HG03558 (cell line): ENCODE data around the gene NPIPB6.

Experiments used
- ATAC-seq: cut with Tn5 transposase; IDR thresholded peaks from one replicate; pipeline ENCODE4 v1.9.1; 2021; ENCODE audit warnings: moderate number of reproducible peaks; ENCODE audit not compliant: unreplicated experiment; ENCODE audit errors: extremely low read depth

The NPIPB6 gene

GRCh38 chr16:28324887-28325279 lies 38.4 kb downstream of the NPIPB6 start:
- no peak for ATAC-seq

- ATAC-seq, result no peak
These were observed 38.9 kb downstream of the NPIPB6 start for GRCh38 chr16:28324235-28324886.

GRCh38 chr16:28321700-28322411 lies 41.5 kb downstream of the NPIPB6 start:
- no peak for ATAC-seq

- no peak for ATAC-seq
These were observed 42.6 kb downstream of the NPIPB6 start for GRCh38 chr16:28320741-28321140.

- no peak for ATAC-seq
These were observed 43.2 kb downstream of the NPIPB6 start for GRCh38 chr16:28320023-28320561.

- no peak for ATAC-seq
These were observed 43.8 kb downstream of the NPIPB6 start for GRCh38 chr16:28319476-28320022.

- ATAC-seq, result no peak
These were observed 45.1 kb downstream of the NPIPB6 start for GRCh38 chr16:28318042-28318744.

GRCh38 chr16:28317040-28317880 lies 46.0 kb downstream of the NPIPB6 start:
- ATAC-seq, result no peak

GRCh38 chr16:28316054-28316453 lies 47.3 kb downstream of the NPIPB6 start:
- no peak for ATAC-seq

GRCh38 chr16:28313587-28313986 lies 49.7 kb downstream of the NPIPB6 start:
- no peak for ATAC-seq

GRCh38 chr16:28312327-28312726 lies 51.0 kb downstream of the NPIPB6 start:
- ATAC-seq, result no peak

GRCh38 chr16:28311913-28312312 lies 51.4 kb downstream of the NPIPB6 start:
- ATAC-seq, result no peak

GRCh38 chr16:28311413-28311812 lies 51.9 kb downstream of the NPIPB6 start:
- no peak for ATAC-seq

GRCh38 chr16:28310796-28311195 lies 52.5 kb downstream of the NPIPB6 start:
- ATAC-seq, result no peak

- no peak for ATAC-seq
These were observed 53.4 kb downstream of the NPIPB6 start for GRCh38 chr16:28309811-28310311.

GRCh38 chr16:28308794-28309584 lies 54.3 kb downstream of the NPIPB6 start:
- no peak for ATAC-seq

- no peak for ATAC-seq
These were observed 55.4 kb downstream of the NPIPB6 start for GRCh38 chr16:28307936-28308335.

- no peak for ATAC-seq
These were observed 59.1 kb downstream of the NPIPB6 start for GRCh38 chr16:28304214-28304613.

GRCh38 chr16:28303132-28303531 lies 60.2 kb downstream of the NPIPB6 start:
- no peak for ATAC-seq
